ENCODE measurements around the gene HLF. TPM values are rescaled to one million over a fixed set of nuclear protein-coding genes. Genes with fewer than 3 reads are reported as not detected.

The HLF gene
- total RNA-seq (10 to 100 TPM; 20.2 to 22.5 TPM), total RNA-seq (48.3 to 76.8 reads per million in 2 donors)

GRCh38 chr17:55264645-55265298 lies at the start of gene HLF:
Gene HLF, plus strand, starts transcription at chr17:55264960. Its CDS starts 525 bp downstream, at chr17:55265485.
- peaks cover 3% of the 10 kb centered on the region for H3K27me3 Mint-ChIP-seq
- peak; percentile 94 for ATAC-seq

GRCh38 chr17:55215711-55216110 lies 49.0 kb upstream of the HLF start:
- Mint-ChIP-seq H3K4me1 (peaks cover 10% of the 10 kb centered on the region), H3K27ac (peak overlapping the region; percentile 46), H3K4me3 (no peak overlapping the region), H3K36me3 (ENCODE audit: low read depth) (peaks cover 2% of the 10 kb centered on the region), H3K27me3 (no peaks in the 10 kb centered on the region)
- no peak for DNase-seq
- H3K9me3 ChIP-seq (ENCODE audit: control insufficient read depth, low read length, poor library complexity, severe bottlenecking): no peaks in the 10 kb centered on the region
- ATAC-seq: no peak

More at GRCh38 chr17:55264645-55265298, at the start of gene HLF:
- peaks cover 8% of the 10 kb centered on the region for H3K36me3 Mint-ChIP-seq (ENCODE audit: low read depth)
- H3K9me3 ChIP-seq (ENCODE audit: control insufficient read depth, low read length, poor library complexity, severe bottlenecking): no peaks in the 10 kb centered on the region
- DNase-seq: peak; percentile 75 to 80 (median 80)
- H3K4me3 Mint-ChIP-seq: peak within 1 kb of the TSS; percentile 93
- peaks cover 43% of the 10 kb centered on the region for H3K4me1 Mint-ChIP-seq
- H3K27ac Mint-ChIP-seq: peak within 1 kb of the TSS; percentile 87

- peaks cover 2% of the 10 kb centered on the region for H3K36me3 Mint-ChIP-seq (ENCODE audit: low read depth)
- peak overlapping the region; percentile 46 for H3K27ac Mint-ChIP-seq
- no peaks in the 10 kb centered on the region for H3K9me3 ChIP-seq (ENCODE audit: control insufficient read depth, low read length, poor library complexity, severe bottlenecking)
- H3K4me1 Mint-ChIP-seq: peaks cover 10% of the 10 kb centered on the region
- DNase-seq (no peak), ATAC-seq (no peak)
- no peak overlapping the region for H3K4me3 Mint-ChIP-seq
- no peaks in the 10 kb centered on the region for H3K27me3 Mint-ChIP-seq
Observed at GRCh38 chr17:55216888-55217287, 47.9 kb upstream of the HLF start.

- H3K9me3 ChIP-seq (ENCODE audit: control insufficient read depth, low read length, poor library complexity, severe bottlenecking): no peaks in the 10 kb centered on the region
- DNase-seq (no peak), ATAC-seq (no peak)
- H3K27me3 Mint-ChIP-seq: no peaks in the 10 kb centered on the region
- peaks cover 10% of the 10 kb centered on the region for H3K4me1 Mint-ChIP-seq
- peaks cover 2% of the 10 kb centered on the region for H3K36me3 Mint-ChIP-seq (ENCODE audit: low read depth)
- no peak overlapping the region for H3K27ac Mint-ChIP-seq
- no peak overlapping the region for H3K4me3 Mint-ChIP-seq
Observed at GRCh38 chr17:55219459-55219858, 45.3 kb upstream of the HLF start.

GRCh38 chr17:55219934-55220333 lies 44.8 kb upstream of the HLF start:
- no peak overlapping the region for H3K27ac Mint-ChIP-seq
- H3K9me3 ChIP-seq (ENCODE audit: control insufficient read depth, low read length, poor library complexity, severe bottlenecking): no peaks in the 10 kb centered on the region
- H3K4me3 Mint-ChIP-seq: no peak overlapping the region
- H3K27me3 Mint-ChIP-seq: no peaks in the 10 kb centered on the region
- DNase-seq (no peak), ATAC-seq (no peak)
- H3K36me3 Mint-ChIP-seq (ENCODE audit: low read depth): peaks cover 2% of the 10 kb centered on the region
- peaks cover 10% of the 10 kb centered on the region for H3K4me1 Mint-ChIP-seq

- H3K9me3 ChIP-seq (ENCODE audit: control insufficient read depth, low read length, poor library complexity, severe bottlenecking): no peaks in the 10 kb centered on the region
- DNase-seq (no peak), ATAC-seq (no peak)
- Mint-ChIP-seq H3K4me1 (no peaks in the 10 kb centered on the region), H3K27me3 (no peaks in the 10 kb centered on the region), H3K4me3 (no peak overlapping the region), H3K36me3 (ENCODE audit: low read depth) (peaks cover 2% of the 10 kb centered on the region), H3K27ac (no peak overlapping the region)
Observed at GRCh38 chr17:55223524-55223923, 41.2 kb upstream of the HLF start.

- H3K27me3 Mint-ChIP-seq: no peaks in the 10 kb centered on the region
- peaks cover 2% of the 10 kb centered on the region for H3K36me3 Mint-ChIP-seq (ENCODE audit: low read depth)
- DNase-seq (no peak), ATAC-seq (no peak)
- no peaks in the 10 kb centered on the region for H3K4me1 Mint-ChIP-seq
- H3K9me3 ChIP-seq (ENCODE audit: control insufficient read depth, low read length, poor library complexity, severe bottlenecking): no peaks in the 10 kb centered on the region
- peak overlapping the region; percentile 29 for H3K27ac Mint-ChIP-seq
- no peak overlapping the region for H3K4me3 Mint-ChIP-seq
Observed at GRCh38 chr17:55224746-55225145, 40.0 kb upstream of the HLF start.

GRCh38 chr17:55225237-55225636 lies 39.5 kb upstream of the HLF start:
- no peak for ATAC-seq
- H3K36me3 Mint-ChIP-seq (ENCODE audit: low read depth): peaks cover 2% of the 10 kb centered on the region
- no peaks in the 10 kb centered on the region for H3K9me3 ChIP-seq (ENCODE audit: control insufficient read depth, low read length, poor library complexity, severe bottlenecking)
- DNase-seq: no peak
- H3K27me3 Mint-ChIP-seq: no peaks in the 10 kb centered on the region
- no peaks in the 10 kb centered on the region for H3K4me1 Mint-ChIP-seq
- no peak overlapping the region for H3K4me3 Mint-ChIP-seq
- H3K27ac Mint-ChIP-seq: peak overlapping the region; percentile 29

GRCh38 chr17:55228683-55229192 lies 36.0 kb upstream of the HLF start:
- Mint-ChIP-seq H3K27me3 (no peaks in the 10 kb centered on the region), H3K27ac (peak overlapping the region; percentile 57), H3K4me1 (peaks cover 3% of the 10 kb centered on the region), H3K4me3 (no peak overlapping the region), H3K36me3 (ENCODE audit: low read depth) (peaks cover 2% of the 10 kb centered on the region)
- no peaks in the 10 kb centered on the region for H3K9me3 ChIP-seq (ENCODE audit: control insufficient read depth, low read length, poor library complexity, severe bottlenecking)
- DNase-seq (no peak), ATAC-seq (no peak)

- H3K27me3 Mint-ChIP-seq: no peaks in the 10 kb centered on the region
- H3K27ac Mint-ChIP-seq: peak overlapping the region; percentile 12
- ATAC-seq (no peak), DNase-seq (no peak)
- H3K36me3 Mint-ChIP-seq (ENCODE audit: low read depth): peaks cover 2% of the 10 kb centered on the region
- H3K4me1 Mint-ChIP-seq: peaks cover 3% of the 10 kb centered on the region
- H3K9me3 ChIP-seq (ENCODE audit: control insufficient read depth, low read length, poor library complexity, severe bottlenecking): no peaks in the 10 kb centered on the region
- no peak overlapping the region for H3K4me3 Mint-ChIP-seq
Observed at GRCh38 chr17:55229276-55229675, 35.5 kb upstream of the HLF start.

GRCh38 chr17:55230716-55231115 lies 34.0 kb upstream of the HLF start:
- no peaks in the 10 kb centered on the region for H3K9me3 ChIP-seq (ENCODE audit: control insufficient read depth, low read length, poor library complexity, severe bottlenecking)
- H3K4me1 Mint-ChIP-seq: peaks cover 3% of the 10 kb centered on the region
- ATAC-seq: no peak
- no peak for DNase-seq
- peak overlapping the region; percentile 5 for H3K27ac Mint-ChIP-seq
- H3K27me3 Mint-ChIP-seq: no peaks in the 10 kb centered on the region
- no peak overlapping the region for H3K4me3 Mint-ChIP-seq
- H3K36me3 Mint-ChIP-seq (ENCODE audit: low read depth): peaks cover 2% of the 10 kb centered on the region

GRCh38 chr17:55233840-55234239 lies 30.9 kb upstream of the HLF start:
- DNase-seq (no peak), ATAC-seq (no peak)
- H3K36me3 Mint-ChIP-seq (ENCODE audit: low read depth): peaks cover 2% of the 10 kb centered on the region
- peak overlapping the region; percentile 10 for H3K27ac Mint-ChIP-seq
- no peak overlapping the region for H3K4me3 Mint-ChIP-seq
- no peaks in the 10 kb centered on the region for H3K27me3 Mint-ChIP-seq
- H3K9me3 ChIP-seq (ENCODE audit: control insufficient read depth, low read length, poor library complexity, severe bottlenecking): no peaks in the 10 kb centered on the region
- peaks cover 19% of the 10 kb centered on the region for H3K4me1 Mint-ChIP-seq

GRCh38 chr17:55236316-55236715 lies 28.4 kb upstream of the HLF start:
- Mint-ChIP-seq H3K4me3 (no peak overlapping the region), H3K36me3 (ENCODE audit: low read depth) (no peaks in the 10 kb centered on the region), H3K27ac (peak overlapping the region; percentile 92), H3K27me3 (no peaks in the 10 kb centered on the region), H3K4me1 (peaks cover 19% of the 10 kb centered on the region)
- H3K9me3 ChIP-seq (ENCODE audit: control insufficient read depth, low read length, poor library complexity, severe bottlenecking): no peaks in the 10 kb centered on the region
- no peak for DNase-seq
- no peak for ATAC-seq

GRCh38 chr17:55237268-55237667 lies 27.5 kb upstream of the HLF start:
- no peak for DNase-seq
- H3K36me3 Mint-ChIP-seq (ENCODE audit: low read depth): no peaks in the 10 kb centered on the region
- H3K4me1 Mint-ChIP-seq: peaks cover 19% of the 10 kb centered on the region
- peak overlapping the region; percentile 92 for H3K27ac Mint-ChIP-seq
- H3K4me3 Mint-ChIP-seq: peak overlapping the region; percentile 89
- peak; percentile 50 for ATAC-seq
- H3K27me3 Mint-ChIP-seq: no peaks in the 10 kb centered on the region
- no peaks in the 10 kb centered on the region for H3K9me3 ChIP-seq (ENCODE audit: control insufficient read depth, low read length, poor library complexity, severe bottlenecking)

Measured in T-helper 17 cell (primary cell).